Right forelimb (tissue), 1 donor: ENCODE results near the gene OR8A1.

Experiments
- DNase-seq: peaks from one replicate; pipeline ENCODE4 v3.0.0-alpha.2; 2018

Gene OR8A1

GRCh38 chr11:124569697-124570096, at the start of gene OR8A1:
Gene OR8A1, plus strand, starts transcription at chr11:124569997. Its CDS starts 123 bp downstream, at chr11:124570120.
- no peak for DNase-seq

- DNase-seq = no peak
Measured at GRCh38 chr11:124520550-124520854, 49.3 kb upstream of the OR8A1 start.

GRCh38 chr11:124533626-124534025, 36.2 kb upstream of the OR8A1 start:
- no peak for DNase-seq

GRCh38 chr11:124534051-124534450, 35.7 kb upstream of the OR8A1 start:
- DNase-seq = no peak

GRCh38 chr11:124535552-124536232, 34.1 kb upstream of the OR8A1 start:
- no peak for DNase-seq

GRCh38 chr11:124536520-124536919, 33.3 kb upstream of the OR8A1 start:
- DNase-seq = no peak

GRCh38 chr11:124538019-124538418, 31.8 kb upstream of the OR8A1 start:
- DNase-seq = no peak

- no peak for DNase-seq
Measured at GRCh38 chr11:124541204-124541603, 28.6 kb upstream of the OR8A1 start.

GRCh38 chr11:124543145-124543544, 26.7 kb upstream of the OR8A1 start:
- no peak for DNase-seq

- DNase-seq = no peak
Measured at GRCh38 chr11:124543554-124543953, 26.2 kb upstream of the OR8A1 start, which contains the start of gene OR8B12. Gene OR8B12, minus strand, starts transcription at chr11:124543654. Its CDS starts 0 bp downstream, at chr11:124543654.

GRCh38 chr11:124551189-124551588, 18.6 kb upstream of the OR8A1 start:
- DNase-seq = no peak

GRCh38 chr11:124551987-124552386, 17.8 kb upstream of the OR8A1 start:
- no peak for DNase-seq

GRCh38 chr11:124556828-124557227, 13.0 kb upstream of the OR8A1 start:
- no peak for DNase-seq

- DNase-seq = no peak
Measured at GRCh38 chr11:124570160-124570559, 363 bp downstream of the OR8A1 start.

GRCh38 chr11:124577716-124578427, 8.1 kb downstream of the OR8A1 start:
- DNase-seq = no peak

- DNase-seq = no peak
Measured at GRCh38 chr11:124578761-124579160, 9.0 kb downstream of the OR8A1 start.

- DNase-seq = no peak
Measured at GRCh38 chr11:124581817-124582216, 12.0 kb downstream of the OR8A1 start.

GRCh38 chr11:124582565-124582964, 12.8 kb downstream of the OR8A1 start:
- no peak for DNase-seq

GRCh38 chr11:124583781-124584180, 14.0 kb downstream of the OR8A1 start:
- no peak for DNase-seq

- DNase-seq = no peak
Measured at GRCh38 chr11:124584681-124585372, 15.0 kb downstream of the OR8A1 start.

- DNase-seq = peak; percentile 76
Measured at GRCh38 chr11:124586238-124586860, 16.6 kb downstream of the OR8A1 start.

GRCh38 chr11:124591430-124591829, 21.6 kb downstream of the OR8A1 start:
- no peak for DNase-seq

GRCh38 chr11:124592627-124593026, 22.8 kb downstream of the OR8A1 start:
- no peak for DNase-seq

GRCh38 chr11:124595302-124595701, 25.5 kb downstream of the OR8A1 start:
- DNase-seq = no peak
